SHP77 (cell line): Measurements from ENCODE around the gene HOXB8.
A peak's percentile ranks its signal among the peaks of the same experiment; 100 is the strongest.

ENCODE experiments used
- DNase-seq, 2 experiments: peaks; one replicate each; lab custom pipeline; 2025; lab: John Stamatoyannopoulos, UW

The HOXB8 gene

DNA sequence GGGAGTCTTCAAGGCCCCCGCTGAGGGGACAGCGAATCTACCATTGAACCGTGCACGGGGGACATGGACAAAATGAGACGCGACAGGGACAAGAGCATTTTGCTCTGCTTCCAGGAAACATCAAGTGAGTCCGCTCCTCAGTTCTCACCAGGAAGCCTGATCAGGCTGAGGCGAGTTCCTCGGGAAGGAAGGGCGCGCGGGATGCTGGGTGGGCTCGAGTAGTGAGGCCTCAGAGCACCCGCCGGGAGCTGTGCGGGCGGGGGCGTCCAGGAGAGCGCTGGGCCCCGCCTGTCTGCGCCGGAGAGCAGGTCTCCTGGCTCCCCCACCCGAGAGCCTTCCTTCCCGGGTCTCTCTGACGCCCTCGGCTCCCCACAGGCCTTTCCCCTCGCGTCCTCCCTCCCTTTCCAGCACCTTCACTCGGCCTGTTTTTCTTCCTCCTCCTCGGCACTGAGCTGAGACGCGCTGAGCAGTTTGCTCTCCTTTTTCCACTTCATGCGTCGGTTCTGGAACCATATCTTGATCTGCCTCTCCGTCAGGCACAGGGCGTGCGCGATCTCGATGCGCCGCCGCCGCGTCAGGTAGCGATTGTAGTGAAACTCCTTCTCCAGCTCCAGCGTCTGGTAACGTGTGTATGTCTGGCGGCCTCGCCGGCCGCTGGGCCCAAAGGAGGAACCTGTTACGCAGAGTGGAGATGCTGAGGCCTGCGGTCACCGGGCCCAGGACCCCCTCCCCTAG lies 18.9 kb downstream of the HOXB8 start:
- no peak for DNase-seq

DNA sequence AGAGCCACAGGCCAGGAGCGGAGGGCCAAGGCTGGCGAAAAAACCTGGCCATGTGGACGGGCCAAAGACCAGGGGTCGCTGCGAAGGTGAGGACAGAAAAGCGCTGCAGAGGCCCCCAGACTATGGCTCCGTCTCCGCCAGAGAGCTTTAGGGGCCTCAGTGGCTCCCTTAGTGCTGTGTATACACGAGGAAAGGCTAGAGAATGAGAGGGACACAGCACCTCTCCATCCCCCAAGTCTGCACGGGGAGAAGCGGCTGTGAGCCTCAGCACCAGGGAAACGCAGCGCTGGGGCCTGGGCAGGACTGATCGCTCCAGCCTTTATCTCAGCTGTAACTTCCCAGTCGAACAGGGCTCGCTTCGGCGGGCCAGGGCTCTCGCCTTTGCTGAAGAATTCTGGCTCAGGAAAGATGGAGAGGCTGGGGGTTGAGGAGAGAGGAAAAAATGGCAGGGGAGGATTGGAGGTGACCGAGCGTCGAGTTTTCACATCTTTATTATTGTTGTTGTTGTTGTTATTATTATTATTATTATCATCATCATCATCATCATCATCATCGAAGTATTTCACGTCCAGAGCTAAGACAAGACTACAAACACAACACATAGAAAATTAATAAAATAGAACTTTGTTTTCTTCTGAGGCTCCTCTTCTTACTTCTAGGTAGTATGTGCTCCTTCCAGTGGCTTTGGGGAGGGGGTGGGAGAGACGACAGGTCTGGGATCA lies 19.7 kb downstream of the HOXB8 start:
- no peak for DNase-seq

DNA sequence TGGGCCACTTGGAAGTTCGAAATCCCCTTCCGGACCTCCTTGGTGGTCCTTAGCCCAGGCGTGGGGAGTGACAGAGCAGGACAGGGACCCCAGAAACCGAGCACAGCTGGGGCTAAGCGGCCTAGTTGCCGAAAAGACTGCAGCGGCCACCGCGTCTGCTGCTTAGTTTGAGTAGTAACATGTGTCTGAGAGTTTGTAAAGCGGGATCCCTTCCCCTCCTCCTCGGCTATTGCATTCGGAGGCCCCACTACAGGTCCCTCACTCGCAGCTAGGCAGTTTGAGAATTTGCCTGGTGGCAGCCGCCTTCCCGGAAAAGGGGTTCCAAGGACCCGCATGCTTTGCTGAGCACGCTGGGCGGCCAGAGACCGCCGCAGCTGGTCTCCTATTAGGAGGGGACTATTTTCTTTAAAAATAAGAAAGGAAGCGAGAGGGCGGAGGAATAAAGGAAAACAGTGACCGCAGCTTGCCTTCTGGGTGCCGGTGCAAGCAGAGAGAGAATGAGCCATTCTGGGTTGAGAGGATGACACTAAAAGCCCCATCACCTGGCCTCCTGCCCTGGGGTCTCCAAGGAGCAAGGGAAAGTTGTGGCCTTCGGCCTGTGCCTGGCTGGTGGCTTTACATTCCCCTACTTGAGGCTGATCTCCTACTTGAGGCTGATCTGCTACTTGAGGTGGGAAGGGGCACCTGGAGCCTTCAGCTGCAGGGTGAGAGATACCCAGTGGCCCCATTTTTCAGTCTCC lies 20.4 kb downstream of the HOXB8 start:
- DNase-seq: no peak

DNA sequence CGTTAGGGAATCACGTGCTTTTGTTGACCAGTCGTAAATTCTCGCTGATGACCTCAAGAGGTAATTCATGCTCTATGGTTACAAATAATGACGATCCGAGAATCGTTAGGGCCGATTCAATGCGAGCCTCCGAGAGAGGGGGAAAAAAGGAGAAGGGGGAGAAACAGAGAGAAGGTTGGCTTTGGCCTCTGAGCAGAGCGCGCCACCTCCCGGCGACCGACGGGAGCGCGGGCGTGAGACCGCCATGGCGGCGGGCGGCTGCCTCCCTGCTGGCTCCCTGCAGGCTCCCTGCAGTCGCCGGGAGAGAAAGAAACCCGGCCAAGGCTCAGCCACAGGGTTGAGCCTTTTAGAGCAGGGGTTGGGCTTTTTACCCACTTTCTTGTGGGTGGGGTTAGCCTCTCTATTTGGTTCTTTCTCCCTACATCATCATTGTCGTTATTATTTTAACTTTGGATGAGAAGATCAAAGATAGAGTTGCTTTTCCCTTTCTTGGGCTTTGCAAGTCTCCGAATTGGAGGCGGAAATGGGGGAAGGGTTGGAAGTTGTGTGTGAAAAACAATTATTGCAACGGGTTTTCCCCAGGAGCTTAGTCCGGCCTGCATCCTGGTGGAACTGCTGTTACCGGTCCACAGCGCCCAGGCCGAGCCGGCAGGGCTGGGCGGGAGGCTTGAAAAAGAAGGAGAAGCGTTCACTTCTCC lies 21.1 kb downstream of the HOXB8 start:
- peak; percentile 95 to 99 for DNase-seq

DNA sequence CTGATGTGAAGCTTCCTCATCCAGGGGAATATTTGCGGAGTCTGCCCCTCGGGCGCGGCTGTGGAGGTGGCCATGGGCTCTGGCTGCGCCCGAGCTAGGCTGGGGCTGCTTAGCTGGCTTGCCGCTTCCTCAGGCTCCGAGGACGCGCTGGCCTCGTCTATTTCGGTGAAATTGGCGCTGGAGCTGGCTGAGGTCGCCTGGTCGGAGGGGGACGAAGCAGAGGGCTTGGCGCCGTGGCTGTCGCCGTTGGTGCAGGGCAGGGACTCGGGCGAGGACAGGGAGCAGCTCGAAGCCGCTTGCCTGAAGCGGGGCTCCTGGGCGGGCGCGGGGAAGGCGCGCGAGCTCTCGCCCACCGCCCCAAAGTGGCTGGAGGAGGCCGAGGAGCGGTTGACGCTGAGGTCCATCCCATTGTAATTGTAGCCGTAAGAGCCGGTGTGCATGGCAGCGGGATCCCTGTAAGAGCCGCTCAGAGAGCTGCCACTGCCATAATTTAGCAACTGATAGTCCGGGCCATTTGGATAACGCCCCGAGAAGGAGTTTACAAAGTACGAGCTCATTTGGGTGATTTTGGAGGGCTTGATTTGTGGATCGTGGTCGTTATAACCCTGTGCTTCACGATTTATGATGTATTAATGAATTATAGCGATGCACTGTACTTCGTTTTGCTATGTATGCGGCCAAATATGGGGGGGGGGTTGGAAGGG lies 21.8 kb downstream of the HOXB8 start, which contains the start of gene HOXB5:
Gene HOXB5 (minus strand): TSS at position 654 of the 704 bp plus-strand sequence. CDS start 97 bp downstream, at position 557.
- DNase-seq: peak; percentile 75 to 77

DNA sequence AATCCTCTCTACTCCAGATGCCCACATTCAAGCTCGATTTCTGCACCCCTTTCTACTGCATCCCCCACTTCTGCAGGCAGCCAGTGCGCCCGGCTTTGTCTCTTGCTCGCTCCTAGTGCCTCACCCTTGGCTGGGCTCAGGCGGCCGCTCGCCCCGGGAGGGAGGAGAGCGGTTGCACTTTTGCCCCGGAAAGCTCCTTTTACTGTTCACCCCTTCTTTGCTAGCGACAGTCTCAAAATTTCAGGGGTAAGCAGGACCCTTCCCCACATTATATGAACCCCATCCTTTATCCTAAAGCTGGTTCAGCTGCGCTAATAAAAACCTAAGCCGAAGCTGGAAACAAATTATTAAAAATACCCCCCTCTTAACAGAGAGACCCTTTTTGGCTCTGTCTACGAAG lies 22.5 kb downstream of the HOXB8 start:
- peak in 1 of 2 experiments; percentile 26 for DNase-seq

DNA sequence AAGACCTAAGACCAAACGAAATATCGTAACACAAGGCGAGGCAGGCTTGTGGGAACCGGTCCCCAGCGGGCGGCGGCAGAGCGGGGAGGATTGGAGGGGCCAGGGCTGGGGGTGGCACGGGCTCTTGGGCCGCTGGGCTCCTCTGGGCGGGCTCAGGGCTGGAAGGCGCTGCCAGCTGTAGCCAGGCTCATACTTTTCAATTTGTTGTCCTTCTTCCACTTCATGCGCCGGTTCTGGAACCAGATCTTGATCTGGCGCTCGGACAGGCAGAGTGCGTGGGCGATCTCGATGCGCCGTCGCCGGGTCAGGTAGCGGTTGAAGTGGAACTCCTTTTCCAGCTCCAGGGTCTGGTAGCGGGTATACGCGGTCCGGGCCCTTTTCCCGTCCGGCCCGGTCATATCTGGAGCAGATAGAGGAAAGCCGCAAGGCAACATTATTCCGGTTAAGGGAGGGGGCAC lies 23.0 kb downstream of the HOXB8 start:
- DNase-seq: peak in 1 of 2 experiments; percentile 28

DNA sequence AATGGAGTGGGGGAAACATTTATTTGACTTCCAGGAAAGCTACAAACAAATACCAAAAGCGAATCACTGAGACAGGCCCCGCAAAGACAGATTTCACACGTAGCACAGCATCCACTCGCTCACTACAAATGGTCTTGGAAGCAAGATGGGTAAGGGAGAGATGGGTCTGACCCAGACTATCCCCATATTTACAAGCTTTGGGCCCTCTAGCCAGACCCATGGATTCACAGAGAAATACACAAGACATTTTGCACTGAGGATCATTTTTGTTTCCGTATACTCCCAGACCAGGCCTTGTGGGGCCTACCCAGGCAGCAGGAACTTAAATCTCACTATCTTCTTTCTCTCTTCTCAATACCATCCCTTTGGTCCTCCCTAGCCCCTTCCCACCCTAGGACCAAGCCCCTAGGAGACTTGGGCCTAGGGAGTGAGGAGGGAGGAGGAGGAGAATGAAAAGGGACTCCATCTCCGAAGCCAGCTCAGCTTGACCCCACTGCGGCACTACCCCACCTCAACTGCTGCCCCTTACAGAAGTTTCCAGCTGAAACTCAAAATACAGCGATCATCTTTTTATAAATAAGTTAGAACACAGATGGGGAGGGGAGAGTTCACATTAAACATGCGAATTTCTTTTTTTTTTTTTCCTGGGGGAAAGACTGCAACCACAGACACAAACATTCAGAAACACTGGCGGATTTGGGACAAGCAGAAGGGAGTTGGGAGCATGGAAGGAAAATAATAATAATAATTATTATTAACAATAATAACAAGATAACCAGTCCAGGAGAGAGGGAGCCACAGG lies 23.6 kb downstream of the HOXB8 start:
- no peak for DNase-seq

DNA sequence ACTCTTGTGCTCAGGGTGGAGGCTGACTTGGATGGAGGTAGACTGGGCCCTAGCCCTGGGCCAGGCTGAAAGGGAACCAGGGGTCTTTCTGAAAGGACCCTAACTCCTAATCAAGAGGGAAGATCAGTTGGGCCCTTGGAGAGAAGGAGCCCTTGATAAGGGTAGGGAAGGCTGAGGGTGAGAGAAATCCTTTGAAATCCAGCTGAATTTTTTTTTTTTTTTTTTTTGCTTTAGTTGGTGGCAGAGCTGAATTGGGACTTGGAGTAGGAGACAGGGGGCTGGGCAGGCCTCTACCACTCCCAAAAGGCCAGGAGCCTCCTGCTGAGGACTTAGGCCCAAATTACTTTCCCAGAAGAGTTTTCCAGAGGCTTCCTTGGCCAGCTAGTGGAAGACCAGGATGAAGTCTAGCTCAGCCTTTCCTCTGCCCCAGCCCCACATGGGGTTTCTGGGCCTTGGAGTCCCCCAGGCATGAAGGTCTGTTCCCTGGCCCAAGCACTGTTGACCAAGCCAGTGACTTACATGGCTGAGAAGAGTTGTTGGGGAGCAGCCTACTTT lies 24.4 kb downstream of the HOXB8 start:
- no peak for DNase-seq

DNA sequence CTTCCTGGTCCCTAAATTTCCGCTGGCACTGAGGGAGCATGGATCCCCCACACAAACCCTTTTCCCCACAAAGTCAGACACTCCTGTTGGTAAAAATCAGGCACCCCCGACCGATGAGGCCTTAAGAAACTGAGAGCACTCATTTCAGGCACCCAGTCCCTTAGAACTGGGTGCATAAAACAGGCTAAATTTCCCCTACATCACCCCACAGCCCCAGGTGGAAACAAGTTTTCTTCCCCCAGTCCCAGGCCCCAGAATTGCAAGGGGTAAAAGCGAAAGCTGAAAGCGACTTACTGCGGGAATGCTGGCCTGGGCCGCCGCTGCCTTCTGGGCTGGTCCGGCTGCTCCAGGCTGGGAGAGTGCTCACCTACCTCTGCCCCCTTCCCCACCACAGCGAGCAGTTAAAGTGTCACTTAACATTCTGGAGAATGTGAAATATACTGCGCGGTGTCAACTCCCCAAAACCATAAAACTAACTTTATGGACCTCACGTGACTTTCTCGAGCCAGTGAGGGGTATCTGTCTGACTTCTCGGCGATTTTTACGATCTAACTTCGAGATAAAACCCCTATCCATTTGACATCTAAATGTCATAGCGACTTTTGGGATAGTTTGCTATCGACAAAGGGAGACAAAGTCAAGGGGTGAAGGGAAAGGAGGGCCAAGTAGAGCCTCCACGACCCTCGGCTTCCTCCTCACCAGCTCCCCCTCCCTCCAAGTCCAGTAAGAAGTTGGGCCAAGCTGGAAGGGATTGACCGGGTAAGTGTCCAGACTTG lies 25.1 kb downstream of the HOXB8 start, which contains the start of gene HOXB3:
Gene HOXB3 (minus strand): TSS at position 411 of the 776 bp plus-strand sequence. CDS start 37,767 bp downstream, outside the sequence.
- peak in 1 of 2 experiments; percentile 32 for DNase-seq

DNA sequence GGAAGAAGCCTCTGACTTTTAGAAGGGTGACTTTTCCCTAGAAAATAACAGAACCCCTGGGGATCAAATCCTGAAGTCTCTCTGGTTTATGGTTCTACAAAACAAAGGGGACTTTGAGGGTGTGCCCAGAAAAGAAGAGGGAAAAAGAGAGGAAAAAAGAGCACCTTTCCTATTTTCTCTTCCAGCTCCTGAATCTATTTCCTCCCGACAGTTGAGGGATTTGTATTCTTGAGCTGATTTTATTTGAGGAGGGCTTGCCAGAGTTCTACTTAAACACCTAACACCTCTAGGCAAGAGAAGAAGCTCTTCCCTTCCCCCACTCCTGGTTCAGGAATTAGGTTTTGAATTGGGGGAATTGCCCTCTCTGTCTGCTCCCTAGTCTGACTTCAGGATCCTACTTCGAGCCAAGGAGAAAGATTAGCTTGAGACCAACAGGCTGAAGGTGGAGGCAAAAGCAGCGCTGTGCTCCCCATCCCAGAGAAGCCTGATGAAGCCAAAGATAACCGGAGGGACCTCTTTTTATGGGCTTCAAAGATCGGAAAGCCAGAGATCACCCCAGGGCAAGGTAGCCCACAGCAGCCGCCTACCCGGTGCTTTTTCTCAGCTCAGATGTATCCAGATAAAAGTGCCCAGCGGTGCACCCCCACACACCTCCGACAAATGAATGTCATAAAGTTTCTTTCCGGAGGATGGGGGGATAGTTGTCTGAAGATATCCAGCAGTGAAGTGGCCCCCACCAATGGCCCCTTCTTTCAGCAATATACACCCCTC lies 25.8 kb downstream of the HOXB8 start:
- no peak for DNase-seq

DNA sequence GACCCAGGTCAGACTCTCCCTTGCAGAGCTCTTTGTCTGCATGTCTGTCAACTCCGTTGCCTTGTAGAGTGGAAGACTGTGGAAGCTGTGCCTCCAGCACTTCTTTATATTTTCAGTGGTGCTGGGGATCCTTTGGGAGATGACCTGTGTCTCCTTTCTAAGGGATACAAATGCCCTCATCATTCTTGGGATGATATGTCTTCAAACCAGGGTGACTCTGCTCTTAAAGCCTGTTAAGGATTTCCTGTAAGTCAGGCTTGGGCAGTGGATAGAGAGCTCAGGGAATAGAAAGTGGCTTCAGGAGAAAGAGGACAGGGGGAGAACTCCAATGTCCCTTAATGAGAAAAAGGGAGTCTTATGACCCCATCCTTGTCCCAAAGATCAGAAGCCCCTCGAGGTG lies 26.6 kb downstream of the HOXB8 start:
- DNase-seq: no peak

DNA sequence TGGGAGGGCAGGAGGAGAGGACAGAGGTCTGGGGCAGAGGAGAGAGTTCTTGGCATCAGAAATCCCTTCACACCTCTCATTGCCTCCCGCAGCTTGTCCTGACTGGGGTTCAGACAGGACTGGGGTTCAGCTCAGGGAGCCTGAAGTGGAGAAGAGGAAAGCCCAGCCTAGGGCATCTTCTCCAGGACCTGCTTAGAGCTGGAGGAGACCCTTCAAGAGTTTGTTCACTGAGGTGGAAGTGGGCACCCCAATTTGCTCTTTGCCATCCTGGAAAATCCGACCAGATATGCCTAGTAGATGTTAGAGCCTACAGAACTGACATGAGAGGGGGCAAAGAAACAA lies 27.0 kb downstream of the HOXB8 start:
- DNase-seq: no peak

DNA sequence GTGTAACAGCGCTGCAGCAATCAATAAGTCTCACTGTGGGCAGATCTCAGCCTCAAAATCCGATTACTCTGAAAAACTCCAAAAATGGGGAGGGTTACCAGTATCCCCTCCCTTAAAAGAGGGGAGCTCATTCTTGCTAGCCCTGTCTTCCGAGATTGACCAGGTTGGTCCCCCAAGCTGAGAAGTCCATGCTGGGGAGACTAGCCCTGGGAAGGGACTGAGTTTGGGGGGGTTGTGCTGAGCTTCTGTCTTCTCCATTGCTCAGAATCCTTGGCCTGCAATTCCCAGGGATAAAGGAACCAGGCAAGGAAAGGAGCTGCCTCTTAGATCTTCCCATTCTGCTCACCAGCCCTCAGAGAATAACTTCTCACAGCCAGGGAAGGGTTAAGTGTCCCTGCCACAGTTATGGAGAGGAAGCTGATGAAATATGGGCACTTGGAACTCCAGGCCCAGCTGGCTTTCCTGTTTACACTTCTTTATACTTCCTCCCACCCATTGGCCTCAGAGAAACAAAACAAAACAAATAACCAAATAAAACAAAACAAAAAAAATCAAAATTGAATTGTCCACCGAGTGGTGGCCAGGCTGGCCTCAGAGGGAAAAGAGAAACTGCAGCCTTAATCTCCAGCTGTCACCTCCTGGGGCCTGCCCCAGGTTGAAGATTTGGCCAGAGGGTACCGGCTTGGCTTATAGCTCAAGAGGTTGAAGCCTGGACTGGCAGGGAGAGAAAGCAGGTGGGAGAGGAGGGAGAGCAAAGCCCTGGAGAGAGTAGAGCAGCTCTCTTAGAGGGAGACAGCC lies 27.6 kb downstream of the HOXB8 start:
- DNase-seq: peak; percentile 93 to 95

DNA sequence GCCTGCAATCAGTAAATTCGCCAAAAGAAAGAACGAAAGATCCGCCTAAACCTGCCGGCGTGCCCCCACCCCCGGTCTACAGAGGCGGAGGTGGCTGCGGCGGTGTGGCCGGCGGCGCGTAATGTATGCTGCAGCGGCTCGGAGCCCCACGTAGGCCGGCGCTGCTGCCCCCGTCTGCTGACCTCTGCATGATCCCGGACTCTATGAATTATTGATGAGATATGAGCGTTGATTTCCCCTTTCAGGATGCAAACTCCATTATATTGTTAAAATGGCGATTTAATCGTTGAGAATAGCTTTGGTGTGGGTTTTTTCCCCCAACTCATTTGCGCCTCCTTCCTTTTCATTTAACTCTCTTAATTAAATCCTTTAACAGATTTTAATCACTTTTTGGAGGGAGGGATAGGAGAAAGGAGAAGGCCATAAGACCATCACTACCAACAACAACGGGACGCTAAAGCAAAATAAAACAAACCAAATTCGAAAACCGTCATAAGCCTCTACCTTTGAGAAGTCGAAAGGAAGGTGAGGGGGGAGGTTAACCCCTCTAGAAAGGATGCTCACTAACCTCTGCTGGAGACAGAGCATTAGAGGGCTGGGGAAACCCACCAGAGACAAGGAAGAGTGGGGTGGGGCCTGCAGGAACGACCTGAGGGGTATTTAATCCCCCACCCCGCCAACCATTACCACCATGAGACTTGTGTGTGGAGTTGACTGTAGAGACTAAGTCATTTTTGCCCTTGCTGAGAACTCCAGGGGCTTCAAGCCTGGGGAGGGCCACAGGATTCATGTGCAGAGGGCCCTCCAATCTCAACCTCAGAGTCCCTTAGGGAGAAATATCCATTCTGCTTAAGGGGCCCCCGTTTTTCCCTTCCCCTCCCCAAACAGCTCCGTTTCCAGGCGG lies 28.5 kb downstream of the HOXB8 start:
- peak; percentile 54 to 63 for DNase-seq

DNA sequence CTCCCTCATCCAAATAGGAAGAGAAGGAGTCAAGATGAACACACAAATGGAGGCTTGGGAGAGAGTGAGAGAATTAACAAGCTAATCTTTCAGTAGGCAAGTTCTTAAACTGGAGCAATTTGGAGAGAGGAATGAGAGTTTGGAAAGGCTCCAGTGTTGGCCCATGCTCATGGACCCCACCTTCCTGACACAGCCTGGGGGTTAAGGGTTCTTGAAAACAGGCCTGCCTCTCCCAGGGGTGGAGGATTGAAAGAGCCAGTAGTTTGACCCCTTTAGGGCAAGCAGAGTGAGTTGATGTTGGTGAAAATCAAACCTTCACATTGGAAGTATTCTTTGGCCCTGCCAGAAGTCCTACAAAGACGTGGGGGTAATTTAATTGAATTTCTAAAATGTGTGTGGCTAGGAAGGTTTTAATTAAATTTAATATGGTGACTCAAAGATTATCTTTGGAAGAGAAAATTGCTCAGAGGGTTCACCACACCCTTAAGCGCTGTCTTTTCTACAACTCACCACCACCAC lies 30.8 kb downstream of the HOXB8 start:
- DNase-seq: no peak
